MM.1S (cell line): Measurements from ENCODE around the gene TBC1D9B.

Source experiments
- CTCF ChIP-seq: fragments of 300-600 bp; sonication (generic); IDR thresholded peaks from 2 replicates; pipeline ENCODE4 v1.5.1; 2016; ENCODE audit warnings: antibody characterized with exemption, low read length, mixed read lengths
- EZH2 ChIP-seq: fragments of 300-600 bp; sonication (generic); optimal IDR thresholded peaks from 2 replicates; pipeline ENCODE3; 2017; ENCODE audit warnings: low read depth, mild to moderate bottlenecking, antibody characterized with exemption, low read length, mixed read lengths
- EZH2phosphoT487 ChIP-seq: fragments of 300-600 bp; sonication (generic); IDR thresholded peaks from 2 replicates; pipeline ENCODE4 v1.6.1; 2018; ENCODE audit warnings: antibody characterized with exemption, low read length

- TF ChIP-seq CTCF (no peak), EZH2 (no peak), EZH2phosphoT487 (no peak)
Observed at GRCh38 chr5:179915406-179915935, 7.8 kb upstream of the TBC1D9B start.
